Upper lobe of right lung (tissue), 1 donor: ENCODE measurements around the gene MIPOL1. TPM values are rescaled to one million over a fixed set of nuclear protein-coding genes. Genes with fewer than 3 reads are reported as not detected.

Experiments
- ATAC-seq: fragments of 200-7000 bp; cut with Tn5 transposase; one replicate; pipeline ENCODE4 v1.9.1; 2020; ENCODE audit warnings: mild to moderate bottlenecking, moderate library complexity
- DNase-seq: peaks from one replicate; pipeline ENCODE4 v3.0.0-alpha.2; 2020
- H3K27ac ChIP-seq: fragments of 200-600 bp; one replicate; pipeline ENCODE4 v1.8.0; 2022
- H3K27me3 ChIP-seq: fragments of 200-600 bp; one replicate; pipeline ENCODE4 v1.8.0; 2022; ENCODE audit warnings: mild to moderate bottlenecking
- H3K36me3 ChIP-seq: fragments of 200-600 bp; one replicate; pipeline ENCODE4 v1.8.0; 2022
- H3K4me1 ChIP-seq: fragments of 200-600 bp; one replicate; pipeline ENCODE4 v1.8.0; 2022
- H3K4me3 ChIP-seq: fragments of 200-600 bp; one replicate; pipeline ENCODE4 v1.8.0; 2022; ENCODE audit warnings: mild to moderate bottlenecking
- H3K9me3 ChIP-seq: fragments of 200-600 bp; one replicate; pipeline ENCODE4 v1.8.0; 2022
- CTCF ChIP-seq: fragments of 200-600 bp; IDR thresholded peaks from one replicate; pipeline ENCODE4 v1.8.0; 2022; ENCODE audit warnings: antibody characterized with exemption
- intact Hi-C: fragments of 100-400 bp; cut with DNase I; formaldehyde crosslinking; loops from one replicate; pipeline ENCODE4 v1.11.0; 2022
- total RNA-seq: library from RNA; stranded (reverse); fragmentation: NEBNext Ultra II Directional; extraction: Animal tissue kit (Norgen Biotek cat#: 25700); gene quantifications from one replicate; pipeline ENCODE4 v1.2.1, GENCODE V29; 2021
- donor health status: DM: no; HTN: yes; CAD: no; lungs with severe emphysema.

Gene MIPOL1
- total RNA-seq, 1 donor from 2014 or later, result 10.0 TPM

GRCh38 chr14:37411079-37411735 is 213.5 kb downstream of the MIPOL1 start:
- DNase-seq (no peak), ATAC-seq (no peak)
- Histone ChIP-seq H3K4me3 (no peak overlapping the region), H3K9me3 (no peaks in the 10 kb centered on the region), H3K4me1 (no peaks in the 10 kb centered on the region), H3K27ac (no peak overlapping the region), H3K36me3 (no peaks in the 10 kb centered on the region), H3K27me3 (no peaks in the 10 kb centered on the region)
- no peak for TF ChIP-seq CTCF
- intact Hi-C loops, result no loop called here

GRCh38 chr14:37413050-37413449 is 215.3 kb downstream of the MIPOL1 start:
- H3K27me3 ChIP-seq, result no peaks in the 10 kb centered on the region
- H3K27ac ChIP-seq, result no peak overlapping the region
- no peak for ATAC-seq
- H3K4me3 ChIP-seq, result no peak overlapping the region
- DNase-seq, result no peak
- H3K36me3 ChIP-seq, result no peaks in the 10 kb centered on the region
- intact Hi-C loops, result no loop called here
- H3K9me3 ChIP-seq, result no peaks in the 10 kb centered on the region
- H3K4me1 ChIP-seq, result no peaks in the 10 kb centered on the region
- TF ChIP-seq CTCF, result no peak

GRCh38 chr14:37413504-37414003 is 215.8 kb downstream of the MIPOL1 start:
- DNase-seq, result no peak
- H3K9me3 ChIP-seq, result no peaks in the 10 kb centered on the region
- H3K27me3 ChIP-seq, result no peaks in the 10 kb centered on the region
- H3K36me3 ChIP-seq, result no peaks in the 10 kb centered on the region
- no peaks in the 10 kb centered on the region for H3K4me1 ChIP-seq
- TF ChIP-seq CTCF, result no peak
- ATAC-seq, result no peak
- intact Hi-C loops, result no loop called here
- no peak overlapping the region for H3K27ac ChIP-seq
- no peak overlapping the region for H3K4me3 ChIP-seq

- DNase-seq (no peak), ATAC-seq (no peak)
- Histone ChIP-seq H3K4me3 (no peak overlapping the region), H3K36me3 (no peaks in the 10 kb centered on the region), H3K4me1 (no peaks in the 10 kb centered on the region), H3K9me3 (no peaks in the 10 kb centered on the region), H3K27ac (no peak overlapping the region), H3K27me3 (no peaks in the 10 kb centered on the region)
- intact Hi-C loops, result no loop called here
- no peak for TF ChIP-seq CTCF
Observed at GRCh38 chr14:37416264-37416663, 218.5 kb downstream of the MIPOL1 start.

- Histone ChIP-seq H3K9me3 (no peaks in the 10 kb centered on the region), H3K4me3 (no peak overlapping the region), H3K36me3 (no peaks in the 10 kb centered on the region), H3K27ac (no peak overlapping the region), H3K4me1 (no peaks in the 10 kb centered on the region), H3K27me3 (no peaks in the 10 kb centered on the region)
- no peak for TF ChIP-seq CTCF
- ATAC-seq (no peak), DNase-seq (no peak)
- intact Hi-C loops, result no loop called here
Observed at GRCh38 chr14:37417151-37417550, 219.4 kb downstream of the MIPOL1 start.

GRCh38 chr14:37417833-37418232 is 220.1 kb downstream of the MIPOL1 start:
- Histone ChIP-seq H3K4me3 (no peak overlapping the region), H3K9me3 (no peaks in the 10 kb centered on the region), H3K36me3 (no peaks in the 10 kb centered on the region), H3K4me1 (no peaks in the 10 kb centered on the region), H3K27ac (no peak overlapping the region), H3K27me3 (no peaks in the 10 kb centered on the region)
- DNase-seq, result no peak
- intact Hi-C loops, result no loop called here
- ATAC-seq, result no peak
- TF ChIP-seq CTCF, result no peak
